Stomach (tissue), 4 donors: Measurements from ENCODE around the gene ADCY7.
"Not testable (repeated sequence)": the region's sequence is repeated elsewhere in the genome, so short reads cannot be mapped to it uniquely, and the experiment has no call there.

Experiments used
- EP300 ChIP-seq: sonication (generic); formaldehyde crosslinking; IDR thresholded peaks from one replicate; pipeline ENCODE4 v1.6.1; 2017; ENCODE audit warnings: antibody characterized with exemption
- POLR2A ChIP-seq, 4 donors: fragments of 450-650 bp; IDR thresholded peaks; one replicate each; pipeline ENCODE4 v1.6.1; 2016; ENCODE audit warnings: antibody characterized with exemption in 4 of 4, control low read depth in 2 of 4, mild to moderate bottlenecking in 1 of 4, moderate library complexity in 1 of 4

- TF ChIP-seq POLR2A (IDR thresholded peaks at IDR 0.05); EP300: not testable (repeated sequence)
These were observed 78.9 kb downstream of the ADCY7 start for GRCh38 chr16:50345210-50345609.
